GM23338 (cell line): Measurements from ENCODE around the gene OBSL1. TPM values are rescaled to one million over a fixed set of nuclear protein-coding genes. Genes with fewer than 3 reads are reported as not detected.
A peak's percentile ranks its signal among the peaks of the same experiment; 100 is the strongest.

Source experiments
- ATAC-seq: fragments of 200-7000 bp; cut with Tn5 transposase; 3 replicates; pipeline ENCODE4 v1.9.1; 2020
- DNase-seq: peaks from one replicate; pipeline ENCODE4 v3.0.0-alpha.2; 2015; ENCODE audit warnings: low spot score
- H2AFZ ChIP-seq: fragments of 200-600 bp; sonication (generic); 2 replicates; pipeline ENCODE4 v1.8.0; 2016; ENCODE audit warnings: antibody characterized with exemption, mild to moderate bottlenecking, moderate library complexity
- H3F3A ChIP-seq: fragments of 200-600 bp; sonication (generic); replicated peaks from 2 replicates; pipeline ENCODE4 v1.8.0; 2017; ENCODE audit warnings: antibody characterized with exemption, mixed run types, low read depth
- H3K27ac ChIP-seq: fragments of 200-600 bp; sonication (generic); 2 replicates; pipeline ENCODE4 v1.6.1; 2016; ENCODE audit warnings: low read depth
- H3K27me3 ChIP-seq: fragments of 200-600 bp; sonication (generic); 2 replicates; pipeline ENCODE4 v1.8.0; 2016; ENCODE audit warnings: mild to moderate bottlenecking, mixed run types, moderate library complexity; ENCODE audit not compliant: insufficient read depth
- H3K36me3 ChIP-seq: fragments of 200-600 bp; sonication (generic); 2 replicates; pipeline ENCODE4 v1.8.0; 2016; ENCODE audit warnings: mild to moderate bottlenecking; ENCODE audit not compliant: insufficient read depth
- H3K4me1 ChIP-seq: fragments of 200-600 bp; sonication (generic); 2 replicates; pipeline ENCODE4 v1.8.0; 2016; ENCODE audit warnings: mild to moderate bottlenecking, moderate library complexity; ENCODE audit not compliant: insufficient read depth
- H3K4me2 ChIP-seq: fragments of 200-600 bp; sonication (generic); 2 replicates; pipeline ENCODE4 v1.7.1; 2017; ENCODE audit warnings: mixed run types
- H3K4me3 ChIP-seq: fragments of 200-600 bp; sonication (generic); 2 replicates; pipeline ENCODE4 v1.6.1; 2016; ENCODE audit warnings: mixed run types
- H3K79me2 ChIP-seq: fragments of 200-600 bp; sonication (generic); replicated peaks from 2 replicates; pipeline ENCODE4 v1.8.0; 2017; ENCODE audit warnings: mild to moderate bottlenecking; ENCODE audit not compliant: insufficient read depth
- H3K9me2 ChIP-seq: fragments of 200-600 bp; sonication (generic); 2 replicates; pipeline ENCODE4 v1.8.0; 2017; ENCODE audit not compliant: insufficient read depth
- H4K20me1 ChIP-seq: fragments of 200-600 bp; sonication (generic); replicated peaks from 2 replicates; pipeline ENCODE4 v1.8.0; 2017; ENCODE audit warnings: mild to moderate bottlenecking; ENCODE audit not compliant: insufficient read depth
- H3K27ac Mint-ChIP-seq: 2 replicates; pipeline ENCODE4 v1.8.0; 2020; ENCODE audit warnings: inconsistent platforms, mild to moderate bottlenecking, moderate library complexity, mixed read lengths
- H3K27me3 Mint-ChIP-seq: 3 replicates; pipeline ENCODE4 v1.8.0; 2022; ENCODE audit warnings: low read depth, mild to moderate bottlenecking, moderate library complexity, mixed read lengths, inconsistent platforms; ENCODE audit not compliant: insufficient read depth, poor library complexity
- H3K36me3 Mint-ChIP-seq: 3 replicates; pipeline ENCODE4 v1.8.0; 2021; ENCODE audit warnings: low read depth, mild to moderate bottlenecking, inconsistent platforms, moderate library complexity, mixed read lengths
- H3K4me1 Mint-ChIP-seq: 3 replicates; pipeline ENCODE4 v1.8.0; 2020; ENCODE audit warnings: mild to moderate bottlenecking, inconsistent platforms, mixed read lengths
- H3K4me3 Mint-ChIP-seq: 3 replicates; pipeline ENCODE4 v1.8.0; 2021; ENCODE audit warnings: moderate library complexity, mild to moderate bottlenecking, inconsistent platforms, mixed read lengths
- H3K9me3 Mint-ChIP-seq: 3 replicates; pipeline ENCODE4 v1.8.0; 2020; ENCODE audit warnings: moderate library complexity, mild to moderate bottlenecking, inconsistent platforms, mixed read lengths
- CREB1 ChIP-seq: fragments of 250-450 bp; sonication (Bioruptor Pico); IDR thresholded peaks from 2 replicates; pipeline ENCODE4 v1.5.0; 2020; ENCODE audit warnings: low read depth, mild to moderate bottlenecking, moderate library complexity
- EZH2 ChIP-seq: fragments of 200-600 bp; sonication (generic); IDR thresholded peaks from one replicate; pipeline ENCODE4 v1.8.0; 2017; ENCODE audit warnings: antibody characterized with exemption, mild to moderate bottlenecking, low read depth; ENCODE audit not compliant: unreplicated experiment
- EZH2phosphoT487 ChIP-seq: fragments of 200-600 bp; sonication (generic); IDR thresholded peaks from one replicate; pipeline ENCODE4 v1.8.1; 2018; ENCODE audit warnings: antibody characterized with exemption; ENCODE audit not compliant: unreplicated experiment
- JUNB ChIP-seq: IDR thresholded peaks from one replicate; pipeline ENCODE4 v1.6.1; 2016; ENCODE audit warnings: antibody characterized with exemption; ENCODE audit not compliant: unreplicated experiment
- NANOG ChIP-seq: IDR thresholded peaks from 2 replicates; pipeline ENCODE4 v1.6.1; 2016; ENCODE audit warnings: antibody characterized with exemption, borderline replicate concordance
- POLR2AphosphoS5 ChIP-seq: IDR thresholded peaks from 2 replicates; pipeline ENCODE4 v1.6.1; 2016; ENCODE audit warnings: antibody characterized with exemption, low read depth
- STAT1 ChIP-seq: IDR thresholded peaks from one replicate; pipeline ENCODE4 v1.6.1; 2016; ENCODE audit warnings: antibody characterized with exemption; ENCODE audit not compliant: unreplicated experiment
- ZNF114 ChIP-seq: fragments of 250-450 bp; sonication (Bioruptor Pico); IDR thresholded peaks from 2 replicates; pipeline ENCODE4 v1.5.0; 2020; ENCODE audit warnings: mild to moderate bottlenecking, moderate library complexity
- ZNF331 ChIP-seq: fragments of 250-450 bp; sonication (Bioruptor Pico); IDR thresholded peaks from 2 replicates; pipeline ENCODE4 v1.5.0; 2020; ENCODE audit warnings: low read depth, mild to moderate bottlenecking, moderate library complexity
- polyA plus RNA-seq: library from polyadenylated mRNA; unstranded; fragments of >200 nt; fragmentation: Nextera tagmentation; extraction: Ambion mirVana; gene quantifications from 2 replicates; pipeline ENCODE4 v1.2.1, GENCODE V29; 2016
- total RNA-seq: library from RNA; depleted of rRNA; stranded (reverse); fragments of >200 nt; shearing (Covaris generic); gene quantifications from 2 replicates; pipeline ENCODE4 v1.2.3, GENCODE V29; 2014
- TF ChIP-seq, protein P1 (sequence below): IDR thresholded peaks from one replicate; pipeline ENCODE4 v1.6.1; 2018; ENCODE audit warnings: antibody characterized with exemption; ENCODE audit not compliant: unreplicated experiment
- TF ChIP-seq, protein P2 (sequence below): IDR thresholded peaks from 2 replicates; pipeline ENCODE4 v1.6.1; 2016; ENCODE audit warnings: antibody characterized with exemption
- TF ChIP-seq, protein P3 (sequence below): fragments of 250-450 bp; sonication (Bioruptor Pico); IDR thresholded peaks from 2 replicates; pipeline ENCODE4 v1.5.0; 2020; ENCODE audit warnings: mild to moderate bottlenecking, moderate library complexity
- TF ChIP-seq, protein P4 (sequence below), 2 experiments: fragments of 200-600 bp in 1 of 2; sonication (generic) in 1 of 2; conservative IDR thresholded peaks; 2 replicates each; pipeline versions ENCODE4 v1.5.1 to v1.6.1; 2016 to 2017; ENCODE audit warnings: antibody characterized with exemption in 2 of 2, low read depth in 2 of 2, mild to moderate bottlenecking in 2 of 2, moderate library complexity in 1 of 2

Gene OBSL1
- total and polyA plus RNA-seq, 2 experiments from 2014 or later = 94.9 to 207 TPM

DNA sequence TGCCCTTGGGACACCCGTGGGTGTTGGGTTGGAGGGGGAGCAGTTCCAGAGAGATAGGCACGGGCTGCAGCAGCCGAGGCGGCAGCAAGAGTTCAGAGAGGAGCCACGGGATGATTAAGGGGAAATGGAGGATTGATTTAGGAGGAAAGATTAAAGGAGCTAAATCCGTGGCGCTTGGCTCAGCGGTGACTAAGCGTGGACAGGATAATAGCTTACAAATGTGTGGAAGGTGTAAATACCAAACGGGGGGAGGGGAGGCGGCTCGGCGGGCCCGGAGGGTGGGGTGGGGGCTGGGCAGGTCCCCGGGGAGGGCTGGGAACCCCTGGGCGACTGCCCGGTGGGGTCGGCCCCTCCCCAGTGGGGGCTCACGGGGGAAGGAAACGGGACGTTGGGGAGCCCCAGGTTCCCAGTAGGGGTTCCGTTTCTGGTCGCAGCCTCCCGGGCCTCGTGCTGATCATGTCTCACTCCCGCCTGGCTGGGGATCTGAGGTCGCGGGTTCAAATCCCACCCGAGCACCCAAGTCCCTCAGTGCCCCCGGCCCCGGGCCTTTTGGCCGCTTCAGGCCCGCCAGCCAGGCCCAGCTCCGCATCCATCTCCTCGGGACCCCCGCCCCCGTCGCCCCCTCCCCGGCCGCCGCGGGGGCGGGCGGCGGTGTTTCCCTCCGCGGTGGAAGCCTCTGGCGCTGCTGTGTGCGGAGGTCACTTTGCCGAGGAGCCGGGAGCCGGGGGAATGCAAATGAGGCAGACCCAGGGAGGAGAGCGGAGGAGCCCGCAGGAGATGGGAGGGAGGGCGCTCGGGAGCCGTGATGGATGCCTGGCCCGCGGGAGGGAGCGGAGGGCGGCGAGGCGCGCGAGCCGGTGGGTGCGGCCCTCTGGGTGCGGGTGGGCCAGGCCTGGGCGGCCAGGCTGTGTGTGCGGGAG lies 49.0 kb downstream of the OBSL1 start:
- Histone ChIP-seq H3K9me2 (no peaks in the 10 kb centered on the region), H3K36me3 (no peaks in the 10 kb centered on the region), H3K27me3 (peaks cover 29% of the 10 kb centered on the region), H3K27ac (peak overlapping the region; percentile 69), H3K4me3 (peak overlapping the region; percentile 64), H4K20me1 (no peaks in the 10 kb centered on the region), H3F3A (peaks cover 22% of the 10 kb centered on the region), H3K4me1 (peaks cover 29% of the 10 kb centered on the region), H2AFZ (peak overlapping the region; percentile 97; the same call in 1 of the 2 replicates), H3K79me2 (no peaks in the 10 kb centered on the region), H3K4me2 (peak overlapping the region; percentile 79)
- ATAC-seq = peak; percentile 75
- Mint-ChIP-seq H3K27ac (peak overlapping the region; percentile 44; the same call in 1 of the 2 replicates), H3K36me3 (no peaks in the 10 kb centered on the region; the same call in 2 of the 3 replicates), H3K4me3 (peak overlapping the region; percentile 70), H3K9me3 (no peaks in the 10 kb centered on the region), H3K4me1 (peaks cover 70% of the 10 kb centered on the region), H3K27me3 (peaks cover 24% of the 10 kb centered on the region)
- TF ChIP-seq, protein P1, sequence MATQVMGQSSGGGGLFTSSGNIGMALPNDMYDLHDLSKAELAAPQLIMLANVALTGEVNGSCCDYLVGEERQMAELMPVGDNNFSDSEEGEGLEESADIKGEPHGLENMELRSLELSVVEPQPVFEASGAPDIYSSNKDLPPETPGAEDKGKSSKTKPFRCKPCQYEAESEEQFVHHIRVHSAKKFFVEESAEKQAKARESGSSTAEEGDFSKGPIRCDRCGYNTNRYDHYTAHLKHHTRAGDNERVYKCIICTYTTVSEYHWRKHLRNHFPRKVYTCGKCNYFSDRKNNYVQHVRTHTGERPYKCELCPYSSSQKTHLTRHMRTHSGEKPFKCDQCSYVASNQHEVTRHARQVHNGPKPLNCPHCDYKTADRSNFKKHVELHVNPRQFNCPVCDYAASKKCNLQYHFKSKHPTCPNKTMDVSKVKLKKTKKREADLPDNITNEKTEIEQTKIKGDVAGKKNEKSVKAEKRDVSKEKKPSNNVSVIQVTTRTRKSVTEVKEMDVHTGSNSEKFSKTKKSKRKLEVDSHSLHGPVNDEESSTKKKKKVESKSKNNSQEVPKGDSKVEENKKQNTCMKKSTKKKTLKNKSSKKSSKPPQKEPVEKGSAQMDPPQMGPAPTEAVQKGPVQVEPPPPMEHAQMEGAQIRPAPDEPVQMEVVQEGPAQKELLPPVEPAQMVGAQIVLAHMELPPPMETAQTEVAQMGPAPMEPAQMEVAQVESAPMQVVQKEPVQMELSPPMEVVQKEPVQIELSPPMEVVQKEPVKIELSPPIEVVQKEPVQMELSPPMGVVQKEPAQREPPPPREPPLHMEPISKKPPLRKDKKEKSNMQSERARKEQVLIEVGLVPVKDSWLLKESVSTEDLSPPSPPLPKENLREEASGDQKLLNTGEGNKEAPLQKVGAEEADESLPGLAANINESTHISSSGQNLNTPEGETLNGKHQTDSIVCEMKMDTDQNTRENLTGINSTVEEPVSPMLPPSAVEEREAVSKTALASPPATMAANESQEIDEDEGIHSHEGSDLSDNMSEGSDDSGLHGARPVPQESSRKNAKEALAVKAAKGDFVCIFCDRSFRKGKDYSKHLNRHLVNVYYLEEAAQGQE = peak; percentile 3
- TF ChIP-seq EZH2phosphoT487 (no peak), CREB1 (CRISPR knock-in tag) (no peak), ZNF331 (no peak), STAT1 (no peak), EZH2 (no peak), POLR2AphosphoS5 (peak; percentile 18; the same call in 1 of the 2 replicates), NANOG (no peak), ZNF114 (CRISPR knock-in tag) (no peak), JUNB (no peak)
- TF ChIP-seq, protein P2, sequence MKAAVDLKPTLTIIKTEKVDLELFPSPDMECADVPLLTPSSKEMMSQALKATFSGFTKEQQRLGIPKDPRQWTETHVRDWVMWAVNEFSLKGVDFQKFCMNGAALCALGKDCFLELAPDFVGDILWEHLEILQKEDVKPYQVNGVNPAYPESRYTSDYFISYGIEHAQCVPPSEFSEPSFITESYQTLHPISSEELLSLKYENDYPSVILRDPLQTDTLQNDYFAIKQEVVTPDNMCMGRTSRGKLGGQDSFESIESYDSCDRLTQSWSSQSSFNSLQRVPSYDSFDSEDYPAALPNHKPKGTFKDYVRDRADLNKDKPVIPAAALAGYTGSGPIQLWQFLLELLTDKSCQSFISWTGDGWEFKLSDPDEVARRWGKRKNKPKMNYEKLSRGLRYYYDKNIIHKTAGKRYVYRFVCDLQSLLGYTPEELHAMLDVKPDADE = no peak
- TF ChIP-seq, protein P3, sequence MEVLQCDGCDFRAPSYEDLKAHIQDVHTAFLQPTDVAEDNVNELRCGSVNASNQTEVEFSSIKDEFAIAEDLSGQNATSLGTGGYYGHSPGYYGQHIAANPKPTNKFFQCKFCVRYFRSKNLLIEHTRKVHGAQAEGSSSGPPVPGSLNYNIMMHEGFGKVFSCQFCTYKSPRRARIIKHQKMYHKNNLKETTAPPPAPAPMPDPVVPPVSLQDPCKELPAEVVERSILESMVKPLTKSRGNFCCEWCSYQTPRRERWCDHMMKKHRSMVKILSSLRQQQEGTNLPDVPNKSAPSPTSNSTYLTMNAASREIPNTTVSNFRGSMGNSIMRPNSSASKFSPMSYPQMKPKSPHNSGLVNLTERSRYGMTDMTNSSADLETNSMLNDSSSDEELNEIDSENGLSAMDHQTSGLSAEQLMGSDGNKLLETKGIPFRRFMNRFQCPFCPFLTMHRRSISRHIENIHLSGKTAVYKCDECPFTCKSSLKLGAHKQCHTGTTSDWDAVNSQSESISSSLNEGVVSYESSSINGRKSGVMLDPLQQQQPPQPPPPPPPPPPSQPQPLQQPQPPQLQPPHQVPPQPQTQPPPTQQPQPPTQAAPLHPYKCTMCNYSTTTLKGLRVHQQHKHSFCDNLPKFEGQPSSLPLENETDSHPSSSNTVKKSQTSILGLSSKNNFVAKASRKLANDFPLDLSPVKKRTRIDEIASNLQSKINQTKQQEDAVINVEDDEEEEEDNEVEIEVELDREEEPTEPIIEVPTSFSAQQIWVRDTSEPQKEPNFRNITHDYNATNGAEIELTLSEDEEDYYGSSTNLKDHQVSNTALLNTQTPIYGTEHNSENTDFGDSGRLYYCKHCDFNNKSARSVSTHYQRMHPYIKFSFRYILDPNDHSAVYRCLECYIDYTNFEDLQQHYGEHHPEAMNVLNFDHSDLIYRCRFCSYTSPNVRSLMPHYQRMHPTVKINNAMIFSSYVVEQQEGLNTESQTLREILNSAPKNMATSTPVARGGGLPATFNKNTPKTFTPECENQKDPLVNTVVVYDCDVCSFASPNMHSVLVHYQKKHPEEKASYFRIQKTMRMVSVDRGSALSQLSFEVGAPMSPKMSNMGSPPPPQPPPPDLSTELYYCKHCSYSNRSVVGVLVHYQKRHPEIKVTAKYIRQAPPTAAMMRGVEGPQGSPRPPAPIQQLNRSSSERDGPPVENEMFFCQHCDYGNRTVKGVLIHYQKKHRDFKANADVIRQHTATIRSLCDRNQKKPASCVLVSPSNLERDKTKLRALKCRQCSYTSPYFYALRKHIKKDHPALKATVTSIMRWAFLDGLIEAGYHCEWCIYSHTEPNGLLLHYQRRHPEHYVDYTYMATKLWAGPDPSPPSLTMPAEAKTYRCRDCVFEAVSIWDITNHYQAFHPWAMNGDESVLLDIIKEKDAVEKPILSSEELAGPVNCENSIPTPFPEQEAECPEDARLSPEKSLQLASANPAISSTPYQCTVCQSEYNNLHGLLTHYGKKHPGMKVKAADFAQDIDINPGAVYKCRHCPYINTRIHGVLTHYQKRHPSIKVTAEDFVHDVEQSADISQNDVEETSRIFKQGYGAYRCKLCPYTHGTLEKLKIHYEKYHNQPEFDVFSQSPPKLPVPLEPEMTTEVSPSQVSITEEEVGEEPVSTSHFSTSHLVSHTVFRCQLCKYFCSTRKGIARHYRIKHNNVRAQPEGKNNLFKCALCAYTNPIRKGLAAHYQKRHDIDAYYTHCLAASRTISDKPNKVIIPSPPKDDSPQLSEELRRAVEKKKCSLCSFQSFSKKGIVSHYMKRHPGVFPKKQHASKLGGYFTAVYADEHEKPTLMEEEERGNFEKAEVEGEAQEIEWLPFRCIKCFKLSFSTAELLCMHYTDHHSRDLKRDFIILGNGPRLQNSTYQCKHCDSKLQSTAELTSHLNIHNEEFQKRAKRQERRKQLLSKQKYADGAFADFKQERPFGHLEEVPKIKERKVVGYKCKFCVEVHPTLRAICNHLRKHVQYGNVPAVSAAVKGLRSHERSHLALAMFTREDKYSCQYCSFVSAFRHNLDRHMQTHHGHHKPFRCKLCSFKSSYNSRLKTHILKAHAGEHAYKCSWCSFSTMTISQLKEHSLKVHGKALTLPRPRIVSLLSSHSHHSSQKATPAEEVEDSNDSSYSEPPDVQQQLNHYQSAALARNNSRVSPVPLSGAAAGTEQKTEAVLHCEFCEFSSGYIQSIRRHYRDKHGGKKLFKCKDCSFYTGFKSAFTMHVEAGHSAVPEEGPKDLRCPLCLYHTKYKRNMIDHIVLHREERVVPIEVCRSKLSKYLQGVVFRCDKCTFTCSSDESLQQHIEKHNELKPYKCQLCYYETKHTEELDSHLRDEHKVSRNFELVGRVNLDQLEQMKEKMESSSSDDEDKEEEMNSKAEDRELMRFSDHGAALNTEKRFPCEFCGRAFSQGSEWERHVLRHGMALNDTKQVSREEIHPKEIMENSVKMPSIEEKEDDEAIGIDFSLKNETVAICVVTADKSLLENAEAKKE (CRISPR knock-in tag) = no peak
- TF ChIP-seq, protein P4, sequence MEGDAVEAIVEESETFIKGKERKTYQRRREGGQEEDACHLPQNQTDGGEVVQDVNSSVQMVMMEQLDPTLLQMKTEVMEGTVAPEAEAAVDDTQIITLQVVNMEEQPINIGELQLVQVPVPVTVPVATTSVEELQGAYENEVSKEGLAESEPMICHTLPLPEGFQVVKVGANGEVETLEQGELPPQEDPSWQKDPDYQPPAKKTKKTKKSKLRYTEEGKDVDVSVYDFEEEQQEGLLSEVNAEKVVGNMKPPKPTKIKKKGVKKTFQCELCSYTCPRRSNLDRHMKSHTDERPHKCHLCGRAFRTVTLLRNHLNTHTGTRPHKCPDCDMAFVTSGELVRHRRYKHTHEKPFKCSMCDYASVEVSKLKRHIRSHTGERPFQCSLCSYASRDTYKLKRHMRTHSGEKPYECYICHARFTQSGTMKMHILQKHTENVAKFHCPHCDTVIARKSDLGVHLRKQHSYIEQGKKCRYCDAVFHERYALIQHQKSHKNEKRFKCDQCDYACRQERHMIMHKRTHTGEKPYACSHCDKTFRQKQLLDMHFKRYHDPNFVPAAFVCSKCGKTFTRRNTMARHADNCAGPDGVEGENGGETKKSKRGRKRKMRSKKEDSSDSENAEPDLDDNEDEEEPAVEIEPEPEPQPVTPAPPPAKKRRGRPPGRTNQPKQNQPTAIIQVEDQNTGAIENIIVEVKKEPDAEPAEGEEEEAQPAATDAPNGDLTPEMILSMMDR (conservative IDR thresholded peaks at IDR 0.05; ENCODE audit: low read depth in 2 of 2) = peak in 1 of 2 experiments; percentile 30; a peak in 2 of 4 replicates
- peak; percentile 92 for DNase-seq
